Upper lobe of left lung (tissue), 4 donors: ENCODE results near the gene CELF5.

Source experiments
- POLR2A ChIP-seq, 4 donors: fragments of 450-650 bp; IDR thresholded peaks; one replicate each; pipeline ENCODE4 v1.5.1; 2016 to 2017; ENCODE audit warnings: antibody characterized with exemption in 4 of 4, mild to moderate bottlenecking in 2 of 4
- POLR2AphosphoS5 ChIP-seq, 2 donors: sonication (generic); formaldehyde crosslinking; IDR thresholded peaks; one replicate each; pipeline ENCODE4 v1.5.1; 2017; ENCODE audit warnings: antibody characterized with exemption in 2 of 2
- TF ChIP-seq, protein P1 (sequence below), 6 experiments: fragments of 450-650 bp in 4 of 6; fragments of 200-600 bp in 2 of 6; sonication (generic) in 2 of 6; IDR thresholded peaks; one replicate each; pipeline ENCODE4 v1.5.1; 2016 to 2019; ENCODE audit warnings: antibody characterized with exemption in 6 of 6

DNA sequence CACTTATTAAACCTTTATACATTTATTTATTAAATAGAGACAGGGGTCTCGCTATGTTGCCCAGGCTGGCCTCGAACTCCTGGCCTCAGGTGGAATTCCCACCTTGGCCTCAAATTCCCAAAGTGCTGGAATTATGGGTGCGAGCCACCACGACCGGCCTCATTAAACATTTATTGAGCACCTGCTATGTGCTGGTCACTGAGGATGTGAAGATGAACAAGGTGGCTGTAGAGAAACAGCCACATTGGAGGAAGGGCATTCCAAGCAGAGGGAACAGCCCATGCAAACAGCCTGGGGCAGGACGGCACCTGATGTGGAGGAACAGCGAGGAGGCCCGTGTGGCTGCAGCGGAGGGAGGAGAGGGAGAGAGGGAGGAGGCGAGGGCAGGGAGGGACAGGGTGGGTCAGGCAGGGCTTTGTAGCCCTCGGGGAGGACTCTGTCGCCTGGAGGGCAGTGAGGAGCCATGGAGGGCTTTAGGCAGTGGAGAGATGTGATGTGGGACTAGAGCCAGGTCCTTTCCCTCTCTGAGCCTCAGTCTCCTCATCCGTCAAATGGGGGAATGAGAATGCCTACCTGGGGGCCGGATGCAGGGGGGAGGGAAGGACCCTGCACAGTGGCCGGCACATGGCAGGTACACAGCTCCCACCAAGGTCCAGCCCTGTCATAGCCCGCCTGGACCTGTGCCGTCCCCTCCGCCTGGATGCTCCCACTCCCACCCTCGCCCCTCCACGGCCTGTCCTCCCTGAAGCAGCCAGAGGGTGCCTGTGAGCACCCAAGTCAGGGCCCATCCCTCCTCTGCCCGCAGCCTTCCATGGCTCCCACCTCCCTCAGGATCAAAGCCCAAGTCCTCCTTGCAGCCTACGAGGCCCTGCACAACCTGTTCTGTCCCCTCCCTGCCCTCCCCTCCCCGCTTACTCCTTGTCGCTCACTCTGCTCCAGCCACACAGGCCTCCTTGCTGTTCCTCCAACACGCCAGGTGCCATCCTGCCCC, 120.4 kb downstream of the CELF5 start:
- TF ChIP-seq POLR2AphosphoS5 (IDR thresholded peaks at IDR 0.05): no peak
- TF ChIP-seq, protein P1, sequence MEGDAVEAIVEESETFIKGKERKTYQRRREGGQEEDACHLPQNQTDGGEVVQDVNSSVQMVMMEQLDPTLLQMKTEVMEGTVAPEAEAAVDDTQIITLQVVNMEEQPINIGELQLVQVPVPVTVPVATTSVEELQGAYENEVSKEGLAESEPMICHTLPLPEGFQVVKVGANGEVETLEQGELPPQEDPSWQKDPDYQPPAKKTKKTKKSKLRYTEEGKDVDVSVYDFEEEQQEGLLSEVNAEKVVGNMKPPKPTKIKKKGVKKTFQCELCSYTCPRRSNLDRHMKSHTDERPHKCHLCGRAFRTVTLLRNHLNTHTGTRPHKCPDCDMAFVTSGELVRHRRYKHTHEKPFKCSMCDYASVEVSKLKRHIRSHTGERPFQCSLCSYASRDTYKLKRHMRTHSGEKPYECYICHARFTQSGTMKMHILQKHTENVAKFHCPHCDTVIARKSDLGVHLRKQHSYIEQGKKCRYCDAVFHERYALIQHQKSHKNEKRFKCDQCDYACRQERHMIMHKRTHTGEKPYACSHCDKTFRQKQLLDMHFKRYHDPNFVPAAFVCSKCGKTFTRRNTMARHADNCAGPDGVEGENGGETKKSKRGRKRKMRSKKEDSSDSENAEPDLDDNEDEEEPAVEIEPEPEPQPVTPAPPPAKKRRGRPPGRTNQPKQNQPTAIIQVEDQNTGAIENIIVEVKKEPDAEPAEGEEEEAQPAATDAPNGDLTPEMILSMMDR (IDR thresholded peaks at IDR 0.05): no peak
- no peak for TF ChIP-seq POLR2A (IDR thresholded peaks at IDR 0.05)
